ENCODE data around the gene NPHP4.

GRCh38 chr1:5858844-5859407, 133.3 kb downstream of the NPHP4 start:
- TF ChIP-seq POLR2AphosphoS5 (IDR thresholded peaks at IDR 0.05; ENCODE audit: insufficient read depth in 1 of 2, low read depth in 1 of 2) (no peak), CTCF (IDR thresholded peaks at IDR 0.05) (no peak), POLR2A (IDR thresholded peaks at IDR 0.05) (no peak)
